Lung (tissue), 12 donors: Measurements from ENCODE around the gene IPO9. TPM values are rescaled to one million over a fixed set of nuclear protein-coding genes. Genes with fewer than 3 reads are reported as not detected.

Experiments used
- ATAC-seq: fragments of 200-7000 bp; cut with Tn5 transposase; one replicate; pipeline ENCODE4 v1.9.1; 2020; ENCODE audit warnings: moderate number of reproducible peaks; ENCODE audit not compliant: insufficient read depth, low FRiP score
- DNase-seq, 3 donors: peaks; one replicate each; pipeline ENCODE4 v3.0.0-alpha.2; 2013 to 2017
- H3K27ac ChIP-seq, 2 donors: one replicate each; pipeline ENCODE4 v1.5.1; 2013; ENCODE audit warnings: mild to moderate bottlenecking in 2 of 2, moderate library complexity in 2 of 2, control low read depth in 1 of 2, inconsistent platforms in 1 of 2, low read depth in 1 of 2, low read length in 1 of 2
- H3K27me3 ChIP-seq, 3 donors: one replicate each; pipeline ENCODE4 v1.5.1; 2013; ENCODE audit warnings: low read length in 2 of 3; ENCODE audit not compliant: control insufficient read depth in 3 of 3, insufficient read depth in 3 of 3
- H3K36me3 ChIP-seq, 4 donors: one replicate each; pipeline ENCODE4 v1.5.1; 2013; ENCODE audit warnings: low read length in 4 of 4, mild to moderate bottlenecking in 1 of 4, moderate library complexity in 1 of 4; ENCODE audit not compliant: control insufficient read depth in 4 of 4, insufficient read depth in 4 of 4
- H3K4me1 ChIP-seq, 5 donors: one replicate each; pipeline ENCODE4 v1.5.1; 2013; ENCODE audit warnings: low read length in 5 of 5, mild to moderate bottlenecking in 2 of 5, moderate library complexity in 1 of 5; ENCODE audit not compliant: control insufficient read depth in 5 of 5, insufficient read depth in 5 of 5
- H3K4me3 ChIP-seq: one replicate; pipeline ENCODE4 v1.5.1; 2013; ENCODE audit warnings: mild to moderate bottlenecking, control low read depth, moderate library complexity
- H3K9ac ChIP-seq, 2 donors: one replicate each; pipeline ENCODE4 v1.5.1; 2013; ENCODE audit warnings: low read length in 2 of 2, control low read depth in 1 of 2; ENCODE audit not compliant: insufficient read depth in 1 of 2
- H3K9me3 ChIP-seq, 4 donors: one replicate each; pipeline ENCODE4 v1.5.1; 2013; ENCODE audit warnings: low read length in 3 of 4, mild to moderate bottlenecking in 1 of 4, moderate library complexity in 1 of 4; ENCODE audit not compliant: control insufficient read depth in 4 of 4, insufficient read depth in 3 of 4
- WGBS, 2 donors: extraction: QIAGEN DNeasy Blood & Tissue Kit; methylation state at CpG; one replicate each; pipeline ENCODE4 v1.1.7; 2013; 5-methylcytosine and 5-hydroxymethylcytosine counted together
- polyA plus RNA-seq, 2 donors: library from polyadenylated mRNA; stranded (reverse); fragments of 200-250 nt; gene quantifications; one replicate each; pipeline ENCODE4 v1.2.1, GENCODE V29; 2013
- total RNA-seq, 2 donors: library from RNA; depleted of rRNA in 1 of 2; stranded (reverse); fragments of >200 nt in 1 of 2; gene quantifications; one replicate each; pipeline ENCODE4 v1.2.1, GENCODE V29; 2014 to 2021
- TF ChIP-seq, protein P1 (sequence below): IDR thresholded peaks from 2 replicates; pipeline ENCODE4 v1.5.1; 2012; ENCODE audit warnings: mild to moderate bottlenecking; ENCODE audit errors: control extremely low read depth, extremely low read depth
- donor health status: control.
- donor health status: control.
- donor health status: Bipolar disorder and iron deficiency.
- donor health status: healthy.
- donor health status: DM: yes; HTN: yes; CAD: no.

The IPO9 gene
- total and polyA plus RNA-seq, 4 donors, result 16.7 to 52.3 (median 30.8) TPM

DNA sequence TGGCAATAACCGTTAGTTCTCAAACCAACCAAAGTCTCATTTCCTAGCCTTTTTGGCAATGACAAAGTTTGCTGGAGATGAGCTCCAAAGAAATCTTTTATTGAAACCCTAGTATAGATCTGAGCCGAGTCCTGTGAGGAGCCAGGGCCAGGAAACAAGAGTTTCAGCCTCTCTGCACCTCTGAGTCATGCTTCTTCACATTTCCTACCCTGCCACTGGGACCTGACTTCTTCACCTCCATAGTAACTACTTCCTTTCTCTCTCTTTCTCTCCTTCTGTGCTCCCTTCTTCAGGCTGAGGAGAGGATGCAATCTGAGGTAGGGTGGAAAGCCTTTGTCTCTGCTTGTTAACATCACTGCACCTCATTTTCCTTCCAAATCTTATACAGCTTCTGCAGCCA, 38.7 kb upstream of the IPO9 start:
- Histone ChIP-seq H3K4me1 (peaks cover 6 to 30% (median 21%) of the 10 kb centered on the region in 5 donors), H3K9ac (no peak overlapping the region), H3K27me3 (no peaks in the 10 kb centered on the region), H3K4me3 (no peak overlapping the region), H3K27ac (peak overlapping the region; percentile 7 to 75), H3K36me3 (peaks cover 9 to 39% (median 27%) of the 10 kb centered on the region in 4 donors), H3K9me3 (no peaks in the 10 kb centered on the region)
- WGBS, 2 donors, result 58 to 74% methylated on average over 2 of the region's 2 CpGs
- ATAC-seq (no peak), DNase-seq (no peak)
- TF ChIP-seq, protein P1, sequence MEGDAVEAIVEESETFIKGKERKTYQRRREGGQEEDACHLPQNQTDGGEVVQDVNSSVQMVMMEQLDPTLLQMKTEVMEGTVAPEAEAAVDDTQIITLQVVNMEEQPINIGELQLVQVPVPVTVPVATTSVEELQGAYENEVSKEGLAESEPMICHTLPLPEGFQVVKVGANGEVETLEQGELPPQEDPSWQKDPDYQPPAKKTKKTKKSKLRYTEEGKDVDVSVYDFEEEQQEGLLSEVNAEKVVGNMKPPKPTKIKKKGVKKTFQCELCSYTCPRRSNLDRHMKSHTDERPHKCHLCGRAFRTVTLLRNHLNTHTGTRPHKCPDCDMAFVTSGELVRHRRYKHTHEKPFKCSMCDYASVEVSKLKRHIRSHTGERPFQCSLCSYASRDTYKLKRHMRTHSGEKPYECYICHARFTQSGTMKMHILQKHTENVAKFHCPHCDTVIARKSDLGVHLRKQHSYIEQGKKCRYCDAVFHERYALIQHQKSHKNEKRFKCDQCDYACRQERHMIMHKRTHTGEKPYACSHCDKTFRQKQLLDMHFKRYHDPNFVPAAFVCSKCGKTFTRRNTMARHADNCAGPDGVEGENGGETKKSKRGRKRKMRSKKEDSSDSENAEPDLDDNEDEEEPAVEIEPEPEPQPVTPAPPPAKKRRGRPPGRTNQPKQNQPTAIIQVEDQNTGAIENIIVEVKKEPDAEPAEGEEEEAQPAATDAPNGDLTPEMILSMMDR, result no peak

DNA sequence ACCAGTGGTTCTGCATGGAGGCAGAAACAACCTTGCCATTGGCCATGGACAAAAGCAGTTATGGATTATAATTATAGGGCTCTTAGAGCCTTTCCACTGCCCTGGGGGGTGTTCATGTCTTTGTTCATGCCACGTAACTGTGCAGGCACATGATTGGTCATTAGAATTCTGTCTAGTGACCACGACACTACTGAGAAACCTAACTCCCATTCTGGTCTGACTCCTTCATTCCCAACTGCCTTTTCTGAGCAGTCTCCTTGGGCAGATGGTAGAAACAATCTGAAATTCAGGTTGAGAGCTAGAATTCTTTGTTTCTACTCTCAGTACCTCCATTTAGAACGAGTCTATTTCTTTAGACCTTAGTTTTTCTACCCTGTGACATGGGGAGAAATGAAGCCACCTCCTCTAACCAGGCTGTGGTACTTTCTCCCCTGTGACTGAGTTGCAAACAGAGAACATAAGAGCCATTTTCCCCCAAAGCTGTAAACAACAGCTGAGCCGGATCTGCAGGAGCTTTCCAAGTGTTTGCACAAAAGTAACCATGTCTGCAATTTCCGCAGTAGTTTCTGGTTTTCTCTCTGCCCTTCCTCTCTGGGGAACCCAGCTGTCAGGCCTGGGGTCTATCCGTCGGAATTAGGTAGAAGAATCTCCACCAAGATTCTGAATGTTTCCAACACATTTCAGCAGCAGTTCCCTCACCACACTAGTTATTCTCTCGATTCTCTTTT, 37.7 kb upstream of the IPO9 start:
- 30 to 33% methylated on average over 8 of the region's 8 CpGs for WGBS, 2 donors
- peak; percentile 59 to 93 (median 88) for DNase-seq
- Histone ChIP-seq H3K36me3 (peaks cover 9 to 37% (median 28%) of the 10 kb centered on the region in 4 donors), H3K9ac (peak overlapping the region in 1 of 2 donors; percentile 54), H3K4me1 (peaks cover 6 to 30% (median 21%) of the 10 kb centered on the region in 5 donors), H3K27ac (peak overlapping the region; percentile 43 to 75), H3K27me3 (no peaks in the 10 kb centered on the region), H3K4me3 (no peak overlapping the region), H3K9me3 (no peaks in the 10 kb centered on the region)
- TF ChIP-seq, protein P1, result no peak
- ATAC-seq, result no peak

DNA sequence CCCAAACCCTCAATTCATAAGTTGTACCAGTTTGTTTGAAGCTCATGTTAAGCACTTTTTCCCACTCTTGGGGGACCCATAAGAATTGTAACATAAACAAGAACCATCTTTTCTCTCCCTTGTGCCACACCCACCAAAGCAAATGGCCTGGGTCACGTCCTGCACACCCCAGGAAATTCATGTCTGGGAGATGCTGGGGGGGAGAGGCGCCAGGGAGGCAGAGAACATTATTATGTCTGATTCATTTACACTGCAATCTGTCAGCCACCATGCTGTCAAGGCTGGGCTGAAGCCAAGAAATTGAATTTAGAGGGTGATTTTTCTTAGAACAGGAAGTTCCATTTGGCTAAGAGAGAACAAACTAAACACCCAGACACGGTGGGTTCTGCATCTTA, 37.2 kb upstream of the IPO9 start:
- no peaks in the 10 kb centered on the region for H3K9me3 ChIP-seq
- ATAC-seq, result peak; percentile 23
- peak overlapping the region; percentile 42 to 75 for H3K27ac ChIP-seq
- WGBS, 2 donors, result 12 to 21% methylated on average over 3 of the region's 3 CpGs
- H3K4me1 ChIP-seq, result peaks cover 6 to 30% (median 21%) of the 10 kb centered on the region in 5 donors
- H3K9ac ChIP-seq, result no peak overlapping the region
- H3K27me3 ChIP-seq, result no peaks in the 10 kb centered on the region
- no peak overlapping the region for H3K4me3 ChIP-seq
- TF ChIP-seq, protein P1, result no peak
- peak; percentile 77 to 93 (median 90) for DNase-seq
- peaks cover 7 to 32% (median 26%) of the 10 kb centered on the region in 4 donors for H3K36me3 ChIP-seq
